Natural killer cell (primary cell): Measurements from ENCODE around the gene KLK11. TPM values are rescaled to one million over a fixed set of nuclear protein-coding genes. Genes with fewer than 3 reads are reported as not detected.
"Not testable (repeated sequence)": the region's sequence is repeated elsewhere in the genome, so short reads cannot be mapped to it uniquely, and the experiment has no call there.

ENCODE experiments used
- ATAC-seq, 3 donors: fragments of 150-1000 bp in 2 of 3; fragments of 200-7000 bp in 1 of 3; cut with Tn5 transposase; 1 replicate in 1 of 3; 2 replicates in 2 of 3; pipeline ENCODE4 v1.10.0; 2021; ENCODE audit warnings: mild to moderate bottlenecking in 2 of 3, moderate library complexity in 2 of 3
- DNase-seq, 2 donors: peaks; one replicate each; pipeline versions ENCODE4 v3.0.0 to v3.0.0-alpha.2; 2013 to 2021; ENCODE audit warnings: mixed read lengths in 1 of 2
- H3K27ac ChIP-seq: one replicate; pipeline ENCODE4 v1.5.1; 2013; ENCODE audit warnings: mild to moderate bottlenecking, low read length
- H3K27me3 ChIP-seq: one replicate; pipeline ENCODE4 v1.6.1; 2013; ENCODE audit warnings: low read length; ENCODE audit not compliant: control insufficient read depth, insufficient read depth
- H3K36me3 ChIP-seq: one replicate; pipeline ENCODE4 v1.6.1; 2013; ENCODE audit warnings: low read length; ENCODE audit not compliant: control insufficient read depth, insufficient read depth
- H3K4me1 ChIP-seq: one replicate; pipeline ENCODE4 v1.6.1; 2013; ENCODE audit warnings: low read length; ENCODE audit not compliant: control insufficient read depth, insufficient read depth
- H3K4me3 ChIP-seq: one replicate; pipeline ENCODE4 v1.5.1; 2013; ENCODE audit warnings: low read length
- H3K9me3 ChIP-seq: one replicate; pipeline ENCODE4 v1.6.1; 2013; ENCODE audit warnings: low read length; ENCODE audit not compliant: control insufficient read depth, insufficient read depth
- H3K27ac Mint-ChIP-seq, 2 donors: one replicate each; pipeline ENCODE4 v1.8.0; 2022; ENCODE audit warnings: mild to moderate bottlenecking in 2 of 2, mixed read lengths in 2 of 2, moderate library complexity in 1 of 2
- H3K27me3 Mint-ChIP-seq, 2 donors: one replicate each; pipeline ENCODE4 v1.8.0; 2022; ENCODE audit warnings: low read depth in 2 of 2, mixed read lengths in 2 of 2
- H3K36me3 Mint-ChIP-seq: one replicate; pipeline ENCODE4 v1.8.0; 2022; ENCODE audit warnings: mixed read lengths
- H3K4me1 Mint-ChIP-seq, 2 donors: one replicate each; pipeline ENCODE4 v1.8.0; 2022; ENCODE audit warnings: mixed read lengths in 2 of 2
- H3K4me3 Mint-ChIP-seq: one replicate; pipeline ENCODE4 v1.8.0; 2022; ENCODE audit warnings: mild to moderate bottlenecking, moderate library complexity, mixed read lengths
- H3K9me3 Mint-ChIP-seq, 2 donors: one replicate each; pipeline ENCODE4 v1.8.0; 2022; ENCODE audit warnings: mixed read lengths in 2 of 2
- CTCF ChIP-seq: fragments of 200-600 bp; IDR thresholded peaks from one replicate; pipeline ENCODE4 v1.8.0; 2022; ENCODE audit warnings: antibody characterized with exemption
- WGBS: methylation state at CpG from one replicate; pipeline ENCODE4 v1.1.7; 2013; ENCODE audit warnings: missing lambda C conversion rate; ENCODE audit not compliant: insufficient coverage; 5-methylcytosine and 5-hydroxymethylcytosine counted together
- intact Hi-C: fragments of 100-400 bp; cut with micrococcal nuclease; formaldehyde crosslinking; loops from one replicate; pipeline ENCODE4 v1.14.2; 2022
- total RNA-seq, 4 donors: library from RNA; stranded (reverse); fragments of 120-200 nt in 1 of 4; gene quantifications; one replicate each; pipeline versions ENCODE4 v1.2.3 to v1.2.4, GENCODE V29; 2013 to 2022

Gene KLK11
- total RNA-seq, 3 donors from 2014 or later (not counting 1 experiment from before 2014, with no cell fraction given): not detected

GRCh38 chr19:50994129-50994528, 32.3 kb downstream of the KLK11 start:
- H3K36me3 Mint-ChIP-seq: no peaks in the 10 kb centered on the region
- intact Hi-C loops: no loop called here
- ATAC-seq: no peak
- H3K36me3 ChIP-seq: no peaks in the 10 kb centered on the region
- no peak overlapping the region for H3K4me3 Mint-ChIP-seq
- H3K9me3 ChIP-seq: no peaks in the 10 kb centered on the region
- no peaks in the 10 kb centered on the region for H3K4me1 Mint-ChIP-seq
- H3K4me3 ChIP-seq: no peak overlapping the region
- 79% methylated on average over 2 of the region's 2 CpGs for WGBS
- H3K27ac Mint-ChIP-seq: no peak overlapping the region
- H3K27ac ChIP-seq: no peak overlapping the region
- H3K9me3 Mint-ChIP-seq: no peaks in the 10 kb centered on the region
- no peaks in the 10 kb centered on the region for H3K4me1 ChIP-seq
- DNase-seq: no peak
- H3K27me3 Mint-ChIP-seq: peaks cover 18 to 32% of the 10 kb centered on the region in 2 donors
- H3K27me3 ChIP-seq: no peaks in the 10 kb centered on the region
- TF ChIP-seq CTCF: no peak

- Histone ChIP-seq H3K4me1 (no peaks in the 10 kb centered on the region), H3K4me3 (no peak overlapping the region), H3K27me3 (no peaks in the 10 kb centered on the region), H3K9me3 (no peaks in the 10 kb centered on the region), H3K27ac (no peak overlapping the region), H3K36me3 (no peaks in the 10 kb centered on the region)
- no peak for TF ChIP-seq CTCF
- no peaks in the 10 kb centered on the region for H3K36me3 Mint-ChIP-seq
- no peak overlapping the region for H3K27ac Mint-ChIP-seq
- no peak overlapping the region for H3K4me3 Mint-ChIP-seq
- H3K27me3 Mint-ChIP-seq: peaks cover 15 to 30% of the 10 kb centered on the region in 2 donors
- intact Hi-C loops: no loop called here
- ATAC-seq (no peak), DNase-seq (no peak)
- 77% methylated on average over 2 of the region's 2 CpGs for WGBS
- no peaks in the 10 kb centered on the region for H3K4me1 Mint-ChIP-seq
- no peaks in the 10 kb centered on the region for H3K9me3 Mint-ChIP-seq
Observed at GRCh38 chr19:50992666-50993035, 33.8 kb downstream of the KLK11 start.

GRCh38 chr19:50984416-50984815, 42.0 kb downstream of the KLK11 start:
- DNase-seq, H3K4me1 Mint-ChIP-seq, H3K36me3 ChIP-seq, H3K27ac ChIP-seq, H3K4me3 Mint-ChIP-seq, H3K9me3 Mint-ChIP-seq, H3K4me1 ChIP-seq, ATAC-seq, H3K27me3 ChIP-seq, H3K4me3 ChIP-seq, intact Hi-C loops, H3K27ac Mint-ChIP-seq, H3K36me3 Mint-ChIP-seq, H3K9me3 ChIP-seq: not testable (repeated sequence)
- peaks cover 21 to 43% of the 10 kb centered on the region in 2 donors for H3K27me3 Mint-ChIP-seq
- 82% methylated on average over 11 of the region's 14 CpGs for WGBS

- Histone ChIP-seq H3K9me3 (no peaks in the 10 kb centered on the region), H3K27ac (no peak within 1 kb of the TSS), H3K4me3 (no peak within 1 kb of the TSS), H3K4me1 (no peaks in the 10 kb centered on the region), H3K27me3 (peaks cover 2% of the 10 kb centered on the region), H3K36me3 (no peaks in the 10 kb centered on the region)
- ATAC-seq: no peak
- no peak for TF ChIP-seq CTCF
- WGBS: 17% methylated on average over 28 of the region's 28 CpGs
- Mint-ChIP-seq H3K27me3 (peaks cover 22 to 39% of the 10 kb centered on the region in 2 donors), H3K36me3 (no peaks in the 10 kb centered on the region), H3K27ac (no peak within 1 kb of the TSS), H3K4me1 (no peaks in the 10 kb centered on the region), H3K9me3 (no peaks in the 10 kb centered on the region), H3K4me3 (no peak within 1 kb of the TSS)
- intact Hi-C loops: no loop called here
- no peak for DNase-seq
Observed at GRCh38 chr19:50983625-50984292, 42.7 kb downstream of the KLK11 start, which contains the start of gene KLK7. Gene KLK7 (minus strand): TSS chr19:50983917. CDS start chr19:50982399, 1,518 bp downstream.
